Osteoblast (primary cell): Measurements from ENCODE around the gene ASGR1. TPM values are rescaled to one million over a fixed set of nuclear protein-coding genes. Genes with fewer than 3 reads are reported as not detected.

ENCODE experiments used
- DNase-seq: peaks from one replicate; pipeline ENCODE4 v3.0.0; 2011; ENCODE audit warnings: low spot score, mixed read lengths; ENCODE audit not compliant: insufficient read length; ENCODE audit errors: missing footprints
- H2AFZ ChIP-seq: 2 replicates; pipeline ENCODE4 v1.6.0; 2011; ENCODE audit warnings: mild to moderate bottlenecking, low read length
- H3K27ac ChIP-seq: 2 replicates; pipeline ENCODE4 v1.5.1; 2011; ENCODE audit warnings: mild to moderate bottlenecking, low read depth, low read length, moderate library complexity
- H3K27me3 ChIP-seq: 2 replicates; pipeline ENCODE4 v1.6.0; 2012; ENCODE audit warnings: mild to moderate bottlenecking, control low read depth, inconsistent platforms, low read length, moderate library complexity; ENCODE audit not compliant: insufficient read depth
- H3K36me3 ChIP-seq: 2 replicates; pipeline ENCODE4 v1.5.1; 2011; ENCODE audit warnings: mild to moderate bottlenecking, low read length, control low read depth, moderate library complexity; ENCODE audit not compliant: insufficient read depth
- H3K4me1 ChIP-seq: 2 replicates; pipeline ENCODE4 v1.5.1; 2011; ENCODE audit warnings: mild to moderate bottlenecking, low read length, control low read depth, moderate library complexity; ENCODE audit not compliant: insufficient read depth
- H3K4me2 ChIP-seq: 2 replicates; pipeline ENCODE4 v1.6.0; 2011; ENCODE audit warnings: mild to moderate bottlenecking, low read length; ENCODE audit not compliant: insufficient read depth
- H3K4me3 ChIP-seq: fragments of 200-600 bp; sonication (generic); 3 replicates; pipeline ENCODE4 v1.5.1; 2012; ENCODE audit warnings: mild to moderate bottlenecking, low read length, inconsistent platforms; ENCODE audit not compliant: insufficient read depth
- H3K79me2 ChIP-seq: 2 replicates; pipeline ENCODE4 v1.6.0; 2012; ENCODE audit warnings: mild to moderate bottlenecking, low read length, control low read depth, inconsistent platforms; ENCODE audit not compliant: insufficient read depth
- H3K9me3 ChIP-seq: 2 replicates; pipeline ENCODE4 v1.5.1; 2011; ENCODE audit warnings: low read depth, low read length, control low read depth
- H4K20me1 ChIP-seq: 2 replicates; pipeline ENCODE4 v1.6.0; 2012; ENCODE audit warnings: mild to moderate bottlenecking, low read length, control low read depth; ENCODE audit not compliant: insufficient read depth
- CTCF ChIP-seq: IDR thresholded peaks from 2 replicates; pipeline ENCODE4 v1.5.1; 2011; ENCODE audit warnings: mild to moderate bottlenecking, low read depth, low read length, moderate library complexity; ENCODE audit errors: extremely low read depth
- total RNA-seq: library from RNA; depleted of rRNA; stranded (reverse); fragments of >200 nt; gene quantifications from 2 replicates; pipeline ENCODE4 v1.2.3, GENCODE V29; 2012

ASGR1 gene
- total RNA-seq, result 0.88 and 1.1 TPM in 2 replicates

GRCh38 chr17:7179317-7180254, at the start of gene ASGR1:
ASGR1 (minus strand) TSS chr17:7179370; CDS start chr17:7178563, 807 bp downstream.
- DNase-seq, result peak; percentile 68
- Histone ChIP-seq H3K36me3 (no peaks in the 10 kb centered on the region), H3K4me2 (peak within 1 kb of the TSS; percentile 87), H3K79me2 (no peaks in the 10 kb centered on the region), H3K27ac (no peak within 1 kb of the TSS), H3K4me3 (peak within 1 kb of the TSS; percentile 72), H3K4me1 (peaks cover 15% of the 10 kb centered on the region), H4K20me1 (no peaks in the 10 kb centered on the region), H3K27me3 (peaks cover 4% of the 10 kb centered on the region), H2AFZ (peak within 1 kb of the TSS; percentile 79), H3K9me3 (no peaks in the 10 kb centered on the region)
- no peak for TF ChIP-seq CTCF

GRCh38 chr17:7228920-7229319, 49.8 kb upstream of the ASGR1 start:
- TF ChIP-seq CTCF, result no peak
- Histone ChIP-seq H3K4me3 (no peak overlapping the region), H3K4me2 (no peak overlapping the region), H2AFZ (no peak overlapping the region), H3K27me3 (no peaks in the 10 kb centered on the region), H3K4me1 (peaks cover 3% of the 10 kb centered on the region), H3K79me2 (peaks cover 59% of the 10 kb centered on the region), H3K27ac (no peak overlapping the region), H3K9me3 (no peaks in the 10 kb centered on the region), H4K20me1 (peaks cover 31% of the 10 kb centered on the region), H3K36me3 (peaks cover 52% of the 10 kb centered on the region)
- no peak for DNase-seq

- Histone ChIP-seq H3K36me3 (peaks cover 71% of the 10 kb centered on the region), H3K4me2 (no peak overlapping the region), H3K4me1 (no peaks in the 10 kb centered on the region), H3K79me2 (peaks cover 50% of the 10 kb centered on the region), H3K4me3 (no peak overlapping the region), H3K27me3 (no peaks in the 10 kb centered on the region), H3K9me3 (no peaks in the 10 kb centered on the region), H4K20me1 (peaks cover 43% of the 10 kb centered on the region), H3K27ac (no peak overlapping the region), H2AFZ (no peak overlapping the region)
- no peak for TF ChIP-seq CTCF
- no peak for DNase-seq
Measured at GRCh38 chr17:7226721-7227710, 47.8 kb upstream of the ASGR1 start.
